A673 (cell line): ENCODE measurements around the gene OXNAD1. TPM values are rescaled to one million over a fixed set of nuclear protein-coding genes. Genes with fewer than 3 reads are reported as not detected.

Experiments
- BruUV-seq: library from RNA; stranded (reverse); fragments of 400-500 nt; replicated peaks from 2 replicates; lab custom pipeline; 2021; lab: Mats Ljungman, UMichigan
- CTCF ChIA-PET: fragments of 300-600 bp; sonication (Branson Sonifier 250); formaldehyde crosslinking; loops from one replicate; lab custom pipeline; 2022; ENCODE audit warnings: antibody characterized with exemption; lab: Charles Lee
- POLR2A ChIA-PET: fragments of 300-600 bp; sonication (Branson Sonifier 250); formaldehyde crosslinking; loops from one replicate; lab custom pipeline; 2022; ENCODE audit warnings: antibody characterized with exemption; ENCODE audit not compliant: low non-redundant PET; lab: Charles Lee
- DNase-seq: peaks from one replicate; pipeline ENCODE4 v3.0.0-alpha.2; 2015; ENCODE audit warnings: low spot score
- H3K27ac ChIP-seq: fragments of 200-600 bp; sonication (generic); 2 replicates; pipeline ENCODE4 v1.5.1; 2016; ENCODE audit warnings: mixed run types, low read depth, mild to moderate bottlenecking, mixed read lengths, antibody characterized with exemption, low read length; ENCODE audit not compliant: poor library complexity, severe bottlenecking
- H3K27me3 ChIP-seq: fragments of 200-600 bp; sonication (generic); replicated peaks from 2 replicates; pipeline ENCODE4 v1.6.1; 2017; ENCODE audit warnings: mixed run types, low read depth, mild to moderate bottlenecking, mixed read lengths, antibody characterized with exemption, low read length; ENCODE audit not compliant: insufficient read depth, poor library complexity
- H3K36me3 ChIP-seq: fragments of 200-600 bp; sonication (generic); 2 replicates; pipeline ENCODE4 v1.6.1; 2016; ENCODE audit warnings: mixed run types, mild to moderate bottlenecking, mixed read lengths, antibody characterized with exemption, low read length; ENCODE audit not compliant: insufficient read depth, poor library complexity, severe bottlenecking
- H3K4me1 ChIP-seq: fragments of 200-600 bp; sonication (generic); 2 replicates; pipeline ENCODE4 v1.6.1; 2017; ENCODE audit warnings: mixed run types, mild to moderate bottlenecking, mixed read lengths, antibody characterized with exemption, low read length; ENCODE audit not compliant: insufficient read depth, poor library complexity, severe bottlenecking
- H3K4me3 ChIP-seq: fragments of 200-600 bp; sonication (generic); 2 replicates; pipeline ENCODE4 v1.5.1; 2016; ENCODE audit warnings: low read depth, mixed run types, mild to moderate bottlenecking, mixed read lengths, low read length; ENCODE audit not compliant: poor library complexity, severe bottlenecking
- H3K9me3 ChIP-seq: fragments of 200-600 bp; sonication (generic); 2 replicates; pipeline ENCODE4 v1.6.1; 2016; ENCODE audit warnings: mixed run types, low read depth, mild to moderate bottlenecking, mixed read lengths, antibody characterized with exemption, low read length; ENCODE audit not compliant: poor library complexity, severe bottlenecking
- CTCF ChIP-seq: fragments of 300-800, 200-600 bp; sonication (generic); conservative IDR thresholded peaks from 2 replicates; pipeline ENCODE4 v1.5.1; 2017; ENCODE audit warnings: low read depth, mild to moderate bottlenecking, antibody characterized with exemption, low read length, moderate library complexity, mixed read lengths
- EZH2 ChIP-seq: fragments of 200-600 bp; sonication (generic); IDR thresholded peaks from 2 replicates; pipeline ENCODE4 v1.6.1; 2017; ENCODE audit warnings: borderline replicate concordance, low read depth, mild to moderate bottlenecking, mixed read lengths, antibody characterized with exemption, low read length; ENCODE audit not compliant: poor library complexity, severe bottlenecking
- intact Hi-C: fragments of 100-400 bp; cut with micrococcal nuclease; formaldehyde crosslinking; loops from one replicate; pipeline ENCODE4 v1.10.0; 2022; ENCODE audit not compliant: unreplicated experiment
- total RNA-seq: library from RNA; stranded (reverse); gene quantifications from 2 replicates; pipeline ENCODE4 v1.2.3, GENCODE V29; 2021

OXNAD1 gene
- total RNA-seq, 1 experiment from 2014 or later = 21.5 TPM

GRCh38 chr3:16316396-16316795 is 51.4 kb downstream of the OXNAD1 start:
- no TSS peak for BruUV-seq

DNA sequence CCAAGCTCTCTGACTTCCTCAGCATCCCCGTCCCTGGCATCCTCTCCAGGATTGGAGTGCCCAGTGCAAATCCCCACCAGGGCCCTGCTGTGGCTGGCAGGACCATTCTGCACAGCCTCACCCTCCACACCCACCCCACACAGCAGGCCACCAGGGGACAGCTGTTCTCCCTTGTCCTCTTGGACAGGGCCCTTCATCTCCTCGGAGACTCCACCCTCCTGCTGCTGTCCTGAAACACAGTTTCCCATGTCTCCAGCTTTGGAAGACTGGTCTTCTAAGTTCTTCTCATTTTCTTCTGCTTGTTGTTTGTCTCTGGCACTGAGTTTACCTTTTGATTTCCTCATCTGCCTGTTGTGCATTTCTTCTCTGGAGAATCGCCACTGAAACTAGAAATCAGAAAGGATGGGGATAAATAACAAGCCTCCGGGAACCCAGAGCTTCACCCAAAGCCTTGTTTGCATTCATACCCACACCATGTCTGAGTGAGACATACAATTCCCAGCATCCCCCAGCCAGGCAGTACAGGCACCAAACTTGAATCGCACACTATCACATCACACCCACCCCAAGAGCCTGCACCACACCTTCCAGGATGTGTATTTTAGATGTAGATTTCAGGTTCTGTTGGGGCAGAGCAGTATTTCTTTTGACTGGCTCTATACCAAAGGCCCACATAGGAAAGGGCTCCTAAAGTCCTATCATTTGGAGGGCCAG is 52.0 kb downstream of the OXNAD1 start:
- no TSS peak for BruUV-seq
- H3K4me3 ChIP-seq = no peak overlapping the region
- TF ChIP-seq EZH2 = no peak
- no peak for TF ChIP-seq CTCF
- ChIA-PET CTCF (no interaction called here), POLR2A (no interaction called here)
- intact Hi-C loops = no loop called here
- DNase-seq = no peak
- no peaks in the 10 kb centered on the region for H3K36me3 ChIP-seq
- H3K27me3 ChIP-seq = no peaks in the 10 kb centered on the region
- H3K27ac ChIP-seq = no peak overlapping the region
- H3K4me1 ChIP-seq = no peaks in the 10 kb centered on the region
- H3K9me3 ChIP-seq = no peaks in the 10 kb centered on the region

More at GRCh38 chr3:16316396-16316795, 51.4 kb downstream of the OXNAD1 start:
- no peaks in the 10 kb centered on the region for H3K36me3 ChIP-seq
- no peaks in the 10 kb centered on the region for H3K9me3 ChIP-seq
- DNase-seq = no peak
- H3K4me1 ChIP-seq = no peaks in the 10 kb centered on the region
- H3K4me3 ChIP-seq = no peak overlapping the region
- intact Hi-C loops = no loop called here
- ChIA-PET CTCF (no interaction called here), POLR2A (no interaction called here)
- H3K27me3 ChIP-seq = no peaks in the 10 kb centered on the region
- TF ChIP-seq EZH2 (no peak), CTCF (no peak)
- no peak overlapping the region for H3K27ac ChIP-seq

DNA sequence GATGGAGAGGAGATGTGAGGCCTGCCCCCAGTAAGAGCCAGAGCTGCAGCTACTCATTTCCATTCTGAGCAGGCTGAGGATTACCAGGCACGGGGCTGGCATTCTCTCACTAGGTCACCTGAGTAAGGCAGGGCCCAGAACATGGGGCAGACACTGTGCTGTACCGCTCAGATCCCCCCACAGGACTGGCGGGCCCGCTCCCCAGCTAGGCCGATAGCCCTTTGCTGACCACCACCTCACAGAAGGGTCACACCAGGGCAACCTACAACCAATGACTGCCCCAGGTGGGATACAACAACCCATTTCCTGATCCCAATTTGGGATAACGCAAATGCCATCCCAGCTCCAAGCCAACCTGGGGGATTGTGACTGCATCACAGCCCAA is 52.5 kb downstream of the OXNAD1 start:
- intact Hi-C loops = no loop called here
- no peak for TF ChIP-seq EZH2
- no peak for TF ChIP-seq CTCF
- ChIA-PET CTCF (no interaction called here), POLR2A (no interaction called here)
- no peaks in the 10 kb centered on the region for H3K9me3 ChIP-seq
- no peaks in the 10 kb centered on the region for H3K4me1 ChIP-seq
- no TSS peak for BruUV-seq
- H3K27me3 ChIP-seq = no peaks in the 10 kb centered on the region
- no peak overlapping the region for H3K4me3 ChIP-seq
- no peaks in the 10 kb centered on the region for H3K36me3 ChIP-seq
- DNase-seq = no peak
- H3K27ac ChIP-seq = no peak overlapping the region
